Colonic mucosa (tissue), 4 donors: ENCODE results near the gene CBR3. TPM values are rescaled to one million over a fixed set of nuclear protein-coding genes. Genes with fewer than 3 reads are reported as not detected.
A peak's percentile ranks its signal among the peaks of the same experiment; 100 is the strongest.

Source experiments
- DNase-seq: peaks from one replicate; pipeline ENCODE4 v3.0.0-alpha.2; 2020
- H3K27ac ChIP-seq: fragments of 200-600 bp; one replicate; pipeline ENCODE4 v1.8.0; 2021
- H3K27me3 ChIP-seq: fragments of 200-600 bp; one replicate; pipeline ENCODE4 v1.8.0; 2021
- H3K36me3 ChIP-seq: fragments of 200-600 bp; one replicate; pipeline ENCODE4 v1.8.0; 2021
- H3K4me1 ChIP-seq: fragments of 200-600 bp; one replicate; pipeline ENCODE4 v1.8.0; 2021; ENCODE audit warnings: mild to moderate bottlenecking
- H3K4me3 ChIP-seq: fragments of 200-600 bp; one replicate; pipeline ENCODE4 v1.8.0; 2021
- H3K9ac ChIP-seq, 2 donors: one replicate each; pipeline ENCODE4 v1.7.0; 2013; ENCODE audit warnings: control low read depth in 2 of 2, low read depth in 2 of 2, low read length in 2 of 2
- H3K9me3 ChIP-seq: fragments of 200-600 bp; one replicate; pipeline ENCODE4 v1.8.0; 2021
- CTCF ChIP-seq: fragments of 200-600 bp; IDR thresholded peaks from one replicate; pipeline ENCODE4 v1.8.0; 2022; ENCODE audit warnings: antibody characterized with exemption, mild to moderate bottlenecking
- intact Hi-C: fragments of 100-400 bp; cut with DNase I; formaldehyde crosslinking; loops from one replicate; pipeline ENCODE4 v1.14.1; 2022
- total RNA-seq, 2 donors: library from RNA; stranded (reverse); fragmentation: NEBNext Ultra II Directional in 1 of 2; extraction: Animal tissue kit (Norgen Biotek cat#: 25700) in 1 of 2; gene quantifications; one replicate each; pipeline ENCODE4 v1.2.1, GENCODE V29; 2021
- donor health status: healthy.
- donor health status: DM: no; HTN: no; CAD: no.
- donor health status: DM: no; HTN: no; CAD: no.

Gene CBR3
- total RNA-seq, 2 donors from 2014 or later: 2.2 TPM

- intact Hi-C loops: no loop called here
- TF ChIP-seq CTCF: no peak
Observed at GRCh38 chr21:36122977-36123376, 11.9 kb upstream of the CBR3 start.

GRCh38 chr21:36124395-36124794, 10.5 kb upstream of the CBR3 start:
- no peak for DNase-seq
- Histone ChIP-seq H3K9me3 (no peaks in the 10 kb centered on the region), H3K4me3 (no peak overlapping the region), H3K27ac (no peak overlapping the region), H3K27me3 (no peaks in the 10 kb centered on the region), H3K9ac (no peak overlapping the region), H3K4me1 (no peaks in the 10 kb centered on the region), H3K36me3 (no peaks in the 10 kb centered on the region)
- intact Hi-C loops: no loop called here
- TF ChIP-seq CTCF: no peak

More at GRCh38 chr21:36122977-36123376, 11.9 kb upstream of the CBR3 start:
- H3K4me3 ChIP-seq: no peak overlapping the region
- H3K36me3 ChIP-seq: no peaks in the 10 kb centered on the region
- no peaks in the 10 kb centered on the region for H3K27me3 ChIP-seq
- H3K9ac ChIP-seq: no peak overlapping the region
- H3K4me1 ChIP-seq: no peaks in the 10 kb centered on the region
- no peak overlapping the region for H3K27ac ChIP-seq
- H3K9me3 ChIP-seq: no peaks in the 10 kb centered on the region
- no peak for DNase-seq

DNA sequence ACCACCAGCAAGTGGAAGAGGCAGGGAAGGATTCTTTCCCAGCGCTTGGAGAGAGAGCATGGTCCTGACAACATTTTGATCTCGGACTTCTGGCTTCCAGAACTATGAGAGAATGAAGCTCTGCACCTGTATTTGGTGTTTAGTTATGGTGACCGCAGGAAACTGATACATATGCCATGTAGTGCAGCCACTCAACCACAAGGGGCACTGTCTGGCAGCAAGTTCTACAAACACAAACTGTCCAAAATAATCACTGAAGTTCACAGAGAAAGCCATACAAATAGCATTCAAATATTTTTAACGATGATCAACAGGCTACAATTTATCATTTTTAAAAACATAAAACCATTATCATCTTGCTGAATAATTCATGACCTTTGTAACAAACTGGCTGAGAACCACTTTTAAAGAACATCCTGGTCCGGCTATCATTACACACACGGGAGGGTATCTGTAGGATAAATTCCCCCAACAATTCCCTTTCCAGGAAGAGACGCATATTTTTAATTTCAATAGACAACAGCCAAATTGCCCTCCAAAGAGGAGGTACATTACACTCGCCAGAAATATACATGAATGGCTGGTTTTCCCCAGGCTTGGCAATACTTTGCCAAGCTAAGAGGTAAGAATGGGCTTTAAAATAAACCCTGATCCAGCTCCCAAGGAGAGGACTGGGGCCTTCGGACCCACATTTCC, 9.2 kb upstream of the CBR3 start:
- intact Hi-C loops: no loop called here
- peak; percentile 69 for DNase-seq
- no peaks in the 10 kb centered on the region for H3K36me3 ChIP-seq
- H3K9me3 ChIP-seq: no peaks in the 10 kb centered on the region
- TF ChIP-seq CTCF: peak; percentile 89
- no peak overlapping the region for H3K4me3 ChIP-seq
- H3K4me1 ChIP-seq: no peaks in the 10 kb centered on the region
- no peak overlapping the region for H3K27ac ChIP-seq
- H3K9ac ChIP-seq: no peak overlapping the region
- H3K27me3 ChIP-seq: no peaks in the 10 kb centered on the region

DNA sequence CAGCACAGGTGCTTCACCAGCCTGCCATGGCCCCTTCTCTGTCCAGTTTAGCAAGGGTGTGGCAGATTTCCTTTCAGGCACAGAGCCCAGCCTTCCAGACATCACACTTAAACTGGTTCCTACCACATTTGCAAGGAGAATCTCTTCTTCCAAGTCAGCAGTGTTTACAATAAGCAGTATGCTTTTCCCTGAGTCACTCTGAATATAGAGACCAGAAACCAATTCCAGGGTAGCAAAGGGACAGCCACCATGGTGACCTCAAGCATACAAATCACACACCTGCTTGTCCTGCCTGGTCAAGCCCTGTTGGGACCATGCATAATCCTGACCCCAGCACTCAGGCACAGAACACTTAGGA, 8.7 kb upstream of the CBR3 start:
- no peaks in the 10 kb centered on the region for H3K4me1 ChIP-seq
- no peaks in the 10 kb centered on the region for H3K27me3 ChIP-seq
- TF ChIP-seq CTCF: no peak
- intact Hi-C loops: no loop called here
- H3K9ac ChIP-seq: no peak overlapping the region
- no peak overlapping the region for H3K4me3 ChIP-seq
- no peaks in the 10 kb centered on the region for H3K36me3 ChIP-seq
- no peaks in the 10 kb centered on the region for H3K9me3 ChIP-seq
- peak; percentile 67 for DNase-seq
- no peak overlapping the region for H3K27ac ChIP-seq

- DNase-seq: no peak
- H3K9me3 ChIP-seq: no peaks in the 10 kb centered on the region
- no peak overlapping the region for H3K27ac ChIP-seq
- no peak overlapping the region for H3K9ac ChIP-seq
- intact Hi-C loops: no loop called here
- no peaks in the 10 kb centered on the region for H3K36me3 ChIP-seq
- no peak overlapping the region for H3K4me3 ChIP-seq
- no peak for TF ChIP-seq CTCF
- H3K4me1 ChIP-seq: no peaks in the 10 kb centered on the region
- H3K27me3 ChIP-seq: no peaks in the 10 kb centered on the region
Observed at GRCh38 chr21:36126621-36127110, 8.2 kb upstream of the CBR3 start.
